ENCODE data around the gene CDK17. TPM values are rescaled to one million over a fixed set of nuclear protein-coding genes. Genes with fewer than 3 reads are reported as not detected.

The CDK17 gene
- total and polyA plus RNA-seq, 7 donors = 4.6 to 117 (median 63.2) TPM

GRCh38 chr12:96230646-96231045 is 169.6 kb downstream of the CDK17 start:
- H3K27ac ChIP-seq = peak overlapping the region; percentile 92 to 97 (median 95)
- H3K4me3 ChIP-seq = no peak overlapping the region
- WGBS, 2 donors = 95 to 96% methylated on average over 13 of the region's 13 CpGs
- H3K27me3 ChIP-seq = no peaks in the 10 kb centered on the region
- H3K9me3 ChIP-seq = no peaks in the 10 kb centered on the region
- DNase-seq = peak; percentile 64
- intact Hi-C loops (cut with DNase I) = loop anchor here (10.0 kb wide), 1 partner anchor 1016 kb away; the partner anchor contains the start of genes FGD6 and VEZT
- no peaks in the 10 kb centered on the region for H3K36me3 ChIP-seq
- peaks cover 0 to 68% (median 62%) of the 10 kb centered on the region in 4 donors for H3K4me1 ChIP-seq
- no peak for TF ChIP-seq POLR2A (IDR thresholded peaks at IDR 0.05)
- no peak for TF ChIP-seq POLR2AphosphoS5 (IDR thresholded peaks at IDR 0.05)
- no peak for TF ChIP-seq EP300 (IDR thresholded peaks at IDR 0.05)
- TF ChIP-seq CTCF (IDR thresholded peaks at IDR 0.05) = no peak

GRCh38 chr12:96228566-96229248 is 171.5 kb downstream of the CDK17 start:
- WGBS, 2 donors = 87 to 90% methylated on average over 12 of the region's 12 CpGs
- H3K27ac ChIP-seq = peak overlapping the region in 3 of 4 donors; percentile 24 to 97 (median 96)
- H3K4me1 ChIP-seq = peaks cover 0 to 70% (median 62%) of the 10 kb centered on the region in 4 donors
- no peak for TF ChIP-seq POLR2A (IDR thresholded peaks at IDR 0.05)
- no peak for TF ChIP-seq CTCF (IDR thresholded peaks at IDR 0.05)
- no peak for TF ChIP-seq POLR2AphosphoS5 (IDR thresholded peaks at IDR 0.05)
- TF ChIP-seq EP300 (IDR thresholded peaks at IDR 0.05) = no peak
- intact Hi-C loops (cut with DNase I) = no loop called here
- H3K36me3 ChIP-seq = no peaks in the 10 kb centered on the region
- H3K9me3 ChIP-seq = no peaks in the 10 kb centered on the region
- H3K4me3 ChIP-seq = no peak overlapping the region
- H3K27me3 ChIP-seq = no peaks in the 10 kb centered on the region
- no peak for DNase-seq

Small RNAs within 50 kb of the gene (small RNA-seq; reads per million reads assigned to genes)
- gene RN7SKP11 (0 to 0.65 (median 0.11) reads per million in 3 donors), gene RNU4-24P (0 reads per million in 3 donors)

Other genes starting within 250 kb of the CDK17 start
- gene ELK3, start 206.1 kb downstream of the CDK17 start, total RNA-seq = 10 to 100 TPM; 15.7 to 23.8 (median 18.4) TPM
- gene ELK3, start 206.1 kb downstream of the CDK17 start, polyA plus RNA-seq = 10 to 100 TPM in 1 of 3 donors, 1 to 10 TPM in 2; 2.3 to 12.0 (median 9.0) TPM
- 10 to 100 TPM in 1 of 4 donors, 1 to 10 TPM in 3; 1.1 to 10.5 (median 4.1) TPM for gene CFAP54, start 89.1 kb upstream of the CDK17 start, total RNA-seq
- gene CFAP54, start 89.1 kb upstream of the CDK17 start, polyA plus RNA-seq = under 1 TPM in 1 of 3 donors, not detected in 2; 0.07 TPM